CD4-positive, alpha-beta T cell treated with Interleukin-10 for 1 hour (primary cell): ENCODE results near the gene ERC1.
"Not testable (repeated sequence)": the region's sequence is repeated elsewhere in the genome, so short reads cannot be mapped to it uniquely, and the experiment has no call there.

Source experiments
- DNase-seq: peaks from one replicate; pipeline ENCODE4 v3.0.0-alpha.2; 2020

ERC1 gene

DNA sequence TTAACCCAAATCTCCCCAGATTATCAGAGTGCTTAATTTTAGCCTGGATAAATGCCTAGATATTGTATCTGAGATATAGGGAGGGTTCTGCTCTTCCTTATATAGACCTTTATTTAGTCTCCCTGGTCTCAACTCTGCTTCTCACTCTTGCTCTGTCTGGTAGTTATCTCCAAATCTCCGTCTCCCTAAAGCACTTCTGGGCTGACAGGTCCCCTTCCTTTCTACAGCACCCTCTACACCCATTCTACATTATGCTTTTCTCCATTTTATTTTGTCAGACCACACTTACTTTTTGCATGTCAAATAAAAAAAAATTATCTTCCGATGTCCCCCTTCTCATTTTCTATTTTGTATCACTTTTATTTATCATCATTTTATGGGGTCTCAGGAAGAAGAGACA is 2.0 kb upstream of the ERC1 start:
- no peak for DNase-seq

DNA sequence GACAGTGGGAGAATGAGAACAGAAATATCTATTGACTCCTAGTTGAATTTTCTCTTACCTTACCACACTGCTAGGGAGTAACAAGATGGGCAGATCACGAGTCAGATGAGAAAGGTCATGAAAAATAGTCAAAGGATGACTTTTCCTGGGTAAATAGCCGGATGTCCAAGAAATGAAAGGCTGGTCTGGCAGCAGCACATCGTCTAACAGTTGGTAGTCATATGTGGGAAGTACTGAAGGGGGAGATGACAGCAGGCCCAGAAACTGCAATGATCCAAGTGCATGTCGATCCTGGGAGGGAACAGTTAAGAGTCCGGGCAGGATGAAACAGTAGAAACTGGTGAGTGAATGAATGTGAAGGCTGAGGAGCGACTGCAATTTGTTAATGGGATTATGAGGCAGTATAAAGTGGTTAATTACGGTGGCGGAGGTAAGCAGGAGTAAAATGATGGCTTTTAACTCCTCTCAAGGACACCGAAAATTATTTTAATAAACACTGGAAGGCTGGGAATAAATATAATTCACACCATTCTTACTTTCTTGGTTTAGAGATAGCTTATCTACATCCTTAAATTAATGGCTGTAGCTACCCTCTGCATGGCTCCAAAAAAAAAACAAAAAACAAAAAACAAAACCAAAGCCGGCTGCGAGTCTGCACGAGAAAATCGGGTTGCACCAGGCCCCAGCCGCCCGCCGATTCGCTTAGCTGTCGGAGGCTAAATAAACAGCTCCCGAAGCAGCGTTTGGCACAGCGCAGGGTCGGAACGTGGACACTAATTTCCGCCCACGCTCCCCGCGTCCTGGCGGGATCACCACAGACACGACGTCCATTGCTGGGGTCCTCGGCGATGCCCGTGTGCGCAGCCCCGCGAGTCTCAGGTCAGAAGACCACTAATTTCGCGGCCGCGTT is 1.0 kb upstream of the ERC1 start:
- peak; percentile 50 for DNase-seq

DNA sequence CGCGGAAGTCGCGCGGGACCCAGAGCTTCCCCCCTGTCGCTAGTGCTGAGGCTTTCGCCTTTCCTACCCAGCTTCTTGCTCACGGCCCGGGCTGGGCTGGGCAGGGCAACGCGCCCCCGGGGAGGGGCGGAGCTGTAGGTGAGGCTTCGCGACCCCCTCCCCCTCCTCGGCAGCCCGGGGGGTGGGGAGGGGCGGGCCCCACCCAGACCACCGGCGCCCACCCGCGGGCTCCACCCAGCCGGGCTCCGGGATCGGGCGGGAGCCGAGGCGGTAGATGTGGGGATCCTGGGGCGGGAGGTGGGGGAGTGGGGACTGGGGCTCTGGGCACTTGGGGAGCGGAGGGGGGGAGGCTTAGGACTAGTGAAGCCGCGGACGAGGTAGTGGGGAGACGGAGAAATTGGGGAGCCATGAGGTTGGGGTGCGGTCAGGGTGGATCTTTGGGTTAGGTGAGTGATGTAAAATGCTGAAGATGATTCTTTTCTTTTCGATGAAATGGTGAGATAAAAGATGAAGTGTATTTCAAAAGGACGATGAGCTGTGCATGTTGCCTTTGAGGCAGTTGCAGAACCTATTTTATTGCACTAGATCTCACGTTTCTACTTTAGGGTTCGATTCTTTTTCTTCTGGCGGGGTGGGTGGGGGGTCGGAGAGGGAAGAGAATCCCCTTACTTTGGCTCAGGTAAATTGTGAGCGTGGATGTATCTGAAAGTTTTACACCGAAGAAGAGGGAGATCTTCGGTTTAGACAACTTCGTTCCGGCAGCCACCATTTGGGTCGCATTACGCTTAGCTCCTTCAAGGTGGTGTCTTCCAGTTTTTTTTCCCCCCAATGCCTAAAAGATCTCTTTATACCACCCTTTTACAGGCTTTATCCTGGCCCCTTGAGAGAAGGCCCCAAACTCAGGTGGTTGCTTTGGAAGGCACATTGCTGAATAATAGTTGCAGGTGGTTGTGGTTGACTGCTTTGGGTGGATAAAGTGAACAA is 619 bp downstream of the ERC1 start:
- peak; percentile 43 for DNase-seq

DNA sequence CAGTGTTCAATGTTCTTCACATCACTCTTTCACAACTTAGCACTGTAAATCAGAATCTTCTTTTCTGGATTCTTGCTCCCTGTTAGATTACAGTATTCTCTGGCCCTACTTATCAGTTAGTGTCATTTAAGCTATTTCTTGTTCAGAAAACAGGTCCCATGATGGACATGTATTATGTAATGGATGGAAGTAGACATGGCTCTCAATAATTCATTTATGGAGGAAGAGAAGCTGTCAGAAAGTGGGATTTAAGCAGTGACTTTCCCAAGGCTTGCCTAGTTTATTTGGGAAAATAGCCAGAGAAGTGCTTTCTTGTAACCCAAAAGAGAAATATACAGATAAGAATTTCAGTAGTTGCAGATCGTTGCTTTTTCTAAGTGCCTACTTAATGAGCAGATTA is 1.6 kb downstream of the ERC1 start:
- DNase-seq: no peak

DNA sequence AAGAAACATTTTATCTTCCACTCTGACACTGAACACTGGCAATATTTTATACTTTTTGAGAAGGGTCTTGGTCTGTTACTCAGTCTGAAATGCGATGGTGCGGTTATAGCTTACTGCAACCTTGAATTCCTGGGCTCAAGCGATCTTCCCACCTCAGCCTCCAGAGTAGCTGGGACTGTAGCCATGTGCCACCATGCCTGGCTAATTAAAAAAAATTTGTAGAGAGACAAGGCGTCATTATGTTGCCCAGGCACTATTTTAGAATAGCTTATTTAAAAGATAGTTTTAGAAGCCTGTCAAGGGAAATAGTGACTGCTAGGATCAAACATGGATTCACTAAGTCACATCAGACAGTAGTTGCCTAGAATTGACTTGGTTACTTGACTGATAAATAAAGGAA is 5.9 kb downstream of the ERC1 start:
- DNase-seq: no peak

DNA sequence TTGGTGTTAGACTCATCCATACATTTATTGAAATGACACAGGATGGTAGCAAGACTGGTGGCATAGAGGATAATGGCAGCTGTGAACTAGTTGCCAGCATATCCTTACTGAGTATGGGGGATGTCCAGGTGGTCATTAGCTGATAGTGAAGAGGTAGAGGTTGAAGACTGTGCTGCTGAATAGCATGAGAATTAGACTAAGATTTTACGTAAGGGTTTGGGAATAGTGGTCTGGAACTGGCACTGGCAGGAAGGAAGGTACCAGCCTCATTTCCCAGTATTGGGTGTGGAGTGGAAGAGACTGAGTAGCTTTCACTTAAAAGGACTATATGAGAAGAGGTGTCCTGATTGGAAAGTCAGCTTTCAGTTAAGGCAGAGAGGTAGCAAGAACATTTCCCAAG is 6.5 kb downstream of the ERC1 start:
- DNase-seq: no peak

DNA sequence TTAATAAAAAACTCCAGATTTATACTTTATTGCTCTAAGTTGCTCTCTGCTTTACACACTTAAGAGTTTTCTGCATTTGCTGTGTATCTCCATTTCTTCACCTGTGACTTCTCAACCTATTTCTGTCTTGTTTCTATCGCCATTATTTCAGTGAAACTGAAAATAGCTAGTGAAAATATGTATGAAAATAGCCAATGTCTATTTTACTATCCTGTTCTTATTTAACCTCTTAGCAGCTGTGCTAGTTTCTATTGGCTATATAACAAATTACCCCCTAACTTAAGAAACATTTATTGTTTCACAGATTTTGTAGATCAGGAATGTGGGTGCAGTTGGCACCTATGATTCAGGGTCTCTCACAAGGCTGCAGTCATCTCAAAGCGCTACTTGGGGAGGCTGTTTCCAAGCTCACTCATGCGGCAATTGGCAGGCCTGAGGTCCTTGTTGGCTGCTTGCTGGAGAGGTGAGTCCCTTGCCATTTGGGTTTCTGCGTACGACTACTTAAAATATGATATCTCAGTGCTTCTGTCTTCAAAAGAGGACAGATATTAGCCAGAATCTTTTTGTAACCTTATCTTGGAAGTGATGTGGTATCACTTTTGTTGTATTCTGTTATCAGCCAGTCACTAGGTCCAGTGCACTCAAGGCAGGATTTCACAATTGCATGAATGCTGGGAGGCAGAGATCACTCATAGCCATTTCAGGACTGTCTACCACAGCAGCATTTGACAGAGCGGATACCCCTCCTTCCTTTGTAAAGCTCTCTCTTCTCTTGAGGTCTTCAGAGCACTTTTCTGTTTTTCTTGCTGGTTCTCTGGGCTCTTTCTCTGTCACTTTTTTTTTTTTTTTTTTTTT is 7.2 kb downstream of the ERC1 start:
- no peak for DNase-seq

DNA sequence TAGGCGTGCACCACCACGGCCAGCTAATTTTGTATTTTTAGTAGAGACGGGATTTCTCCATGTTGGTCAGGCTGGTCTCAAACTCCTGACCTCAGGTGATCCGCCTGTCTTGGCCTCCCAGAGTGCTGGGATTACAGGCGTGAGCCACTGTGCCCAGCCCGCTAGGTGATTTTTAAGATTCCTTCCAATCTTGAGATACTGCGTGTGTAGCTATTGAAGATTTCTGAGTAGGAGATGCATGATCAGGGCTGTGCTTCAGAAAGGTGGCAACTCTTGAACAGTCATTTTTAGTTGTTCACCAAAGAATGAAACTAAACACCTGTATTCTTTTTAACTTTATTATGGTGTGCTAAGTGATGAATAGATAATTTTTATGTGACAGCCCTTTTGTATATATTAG is 8.7 kb downstream of the ERC1 start:
- DNase-seq: not testable (repeated sequence)

DNA sequence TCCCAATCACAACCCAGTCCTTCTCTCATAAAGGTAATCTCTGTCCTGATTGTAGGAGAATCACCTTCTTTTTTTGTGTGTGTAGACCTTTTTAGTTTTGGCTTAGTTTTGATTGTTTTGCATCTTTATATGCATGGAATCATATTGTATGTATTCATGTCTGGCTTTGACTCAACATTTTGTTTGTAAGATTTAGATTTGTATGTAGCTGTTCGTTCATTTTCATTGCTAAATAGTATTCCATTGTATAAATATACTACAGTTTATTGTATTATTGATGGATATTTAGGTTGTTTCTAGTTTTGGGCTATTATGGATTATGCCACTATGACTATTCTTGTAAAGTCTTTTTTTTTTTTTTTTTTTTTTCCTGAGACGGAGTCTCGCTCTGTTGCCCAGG is 10.5 kb downstream of the ERC1 start:
- no peak for DNase-seq

DNA sequence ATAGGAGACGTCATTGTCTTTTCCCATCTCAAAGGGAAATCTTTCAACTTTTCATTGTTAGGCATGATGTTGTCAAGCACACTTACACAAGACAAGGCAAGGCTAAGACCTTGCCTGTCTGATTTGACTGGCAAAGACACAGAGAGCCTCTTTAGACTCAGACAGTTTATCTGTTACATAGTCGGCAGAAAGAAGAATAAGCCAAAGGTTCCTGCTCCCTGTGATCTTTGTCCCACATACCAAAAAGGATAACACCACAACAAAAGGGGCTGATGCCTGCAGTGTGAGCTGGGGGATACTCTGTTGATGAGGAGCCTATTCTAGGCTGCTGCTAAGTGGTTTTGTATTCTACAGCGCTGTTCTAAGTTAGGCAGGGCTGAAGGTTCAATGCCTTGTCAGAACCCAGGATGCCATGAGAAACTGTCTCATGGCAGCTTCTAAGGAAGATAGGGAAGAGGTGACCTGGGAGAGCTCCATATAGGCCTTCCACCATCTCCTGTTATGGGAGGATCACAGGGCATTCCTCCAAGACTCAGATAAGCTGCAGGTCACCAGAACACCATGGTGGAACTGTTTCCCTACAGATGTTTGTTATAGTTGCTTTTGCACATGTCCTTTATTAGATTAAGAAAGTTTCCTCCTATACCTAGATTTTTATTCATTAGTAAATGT is 12.7 kb downstream of the ERC1 start:
- DNase-seq: no peak

DNA sequence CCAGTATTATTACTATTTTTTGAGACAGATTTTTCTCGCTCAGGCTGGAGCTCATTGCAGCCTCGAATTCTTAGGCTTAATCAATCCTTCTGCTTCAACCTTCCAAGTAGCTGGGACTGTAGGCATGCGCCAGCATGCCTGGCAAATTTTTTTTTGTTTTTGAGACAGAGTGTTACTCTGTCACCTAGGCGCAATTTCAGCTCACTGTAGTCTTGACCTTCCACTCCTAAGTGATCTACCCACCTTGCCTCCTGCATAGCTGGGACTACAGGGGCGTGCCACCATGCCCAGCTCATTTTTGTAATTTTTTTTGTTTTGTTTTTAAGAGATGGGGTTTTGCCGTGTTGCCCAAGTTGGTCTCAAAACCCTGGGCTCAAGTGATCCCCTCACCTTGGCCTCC is 15.2 kb downstream of the ERC1 start:
- DNase-seq: no peak

DNA sequence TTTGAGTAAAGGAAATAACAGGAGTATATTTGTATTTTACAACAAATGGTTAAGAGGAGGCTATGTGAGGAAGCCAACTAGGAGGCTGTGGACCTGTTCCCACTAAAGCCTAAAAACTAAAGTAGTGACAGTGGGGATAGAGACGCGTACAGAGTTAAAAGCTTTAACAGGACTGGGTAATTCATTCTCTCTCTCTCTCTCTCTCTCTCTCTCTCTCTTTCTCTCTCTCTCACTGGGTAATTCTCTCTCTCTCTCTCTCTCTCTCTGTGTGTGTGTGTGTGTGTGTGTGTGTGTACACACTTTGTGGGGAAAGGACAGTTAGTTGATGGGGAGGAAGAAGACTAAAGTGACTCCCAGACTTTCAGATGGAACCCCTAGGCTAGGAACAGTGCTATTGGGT is 16.3 kb downstream of the ERC1 start:
- DNase-seq: no peak

DNA sequence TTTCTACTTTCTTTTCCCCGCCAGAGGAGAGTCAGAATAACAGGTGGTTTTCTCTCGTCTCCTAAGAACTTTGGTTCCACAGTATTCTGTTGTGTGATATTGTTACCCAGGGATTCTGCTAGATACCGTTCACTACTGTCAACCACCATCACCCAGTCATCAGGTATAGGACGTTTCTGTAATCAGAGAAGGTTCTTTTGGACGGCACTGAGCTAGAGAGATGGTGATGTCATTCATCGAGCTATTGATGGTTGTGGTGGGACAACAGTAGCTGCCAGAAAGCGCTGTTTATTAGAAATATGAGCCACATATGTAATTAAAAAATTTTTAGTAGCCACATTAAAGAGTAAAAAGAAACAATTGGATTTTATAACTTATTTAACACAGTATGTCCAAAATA is 17.0 kb downstream of the ERC1 start:
- DNase-seq: no peak

DNA sequence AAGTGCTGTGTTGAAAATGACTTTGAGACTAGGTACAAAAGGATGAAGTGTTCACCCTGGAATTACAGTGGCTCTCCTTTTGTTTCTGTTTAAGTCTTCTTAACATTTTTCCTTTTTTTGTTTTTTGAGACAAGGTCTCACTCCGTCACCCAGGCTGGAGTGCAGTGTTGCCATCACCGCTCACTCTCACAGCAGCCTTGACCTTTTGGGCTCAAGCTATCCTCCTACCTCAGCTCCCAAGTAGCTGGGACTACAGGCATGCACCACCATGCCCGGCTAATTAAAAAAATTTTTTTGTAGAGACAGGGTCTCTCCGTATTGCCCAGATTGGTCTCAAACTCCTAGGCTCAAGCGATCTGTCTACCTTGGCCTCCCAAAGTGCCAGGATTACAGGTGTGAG is 20.1 kb downstream of the ERC1 start:
- no peak for DNase-seq

DNA sequence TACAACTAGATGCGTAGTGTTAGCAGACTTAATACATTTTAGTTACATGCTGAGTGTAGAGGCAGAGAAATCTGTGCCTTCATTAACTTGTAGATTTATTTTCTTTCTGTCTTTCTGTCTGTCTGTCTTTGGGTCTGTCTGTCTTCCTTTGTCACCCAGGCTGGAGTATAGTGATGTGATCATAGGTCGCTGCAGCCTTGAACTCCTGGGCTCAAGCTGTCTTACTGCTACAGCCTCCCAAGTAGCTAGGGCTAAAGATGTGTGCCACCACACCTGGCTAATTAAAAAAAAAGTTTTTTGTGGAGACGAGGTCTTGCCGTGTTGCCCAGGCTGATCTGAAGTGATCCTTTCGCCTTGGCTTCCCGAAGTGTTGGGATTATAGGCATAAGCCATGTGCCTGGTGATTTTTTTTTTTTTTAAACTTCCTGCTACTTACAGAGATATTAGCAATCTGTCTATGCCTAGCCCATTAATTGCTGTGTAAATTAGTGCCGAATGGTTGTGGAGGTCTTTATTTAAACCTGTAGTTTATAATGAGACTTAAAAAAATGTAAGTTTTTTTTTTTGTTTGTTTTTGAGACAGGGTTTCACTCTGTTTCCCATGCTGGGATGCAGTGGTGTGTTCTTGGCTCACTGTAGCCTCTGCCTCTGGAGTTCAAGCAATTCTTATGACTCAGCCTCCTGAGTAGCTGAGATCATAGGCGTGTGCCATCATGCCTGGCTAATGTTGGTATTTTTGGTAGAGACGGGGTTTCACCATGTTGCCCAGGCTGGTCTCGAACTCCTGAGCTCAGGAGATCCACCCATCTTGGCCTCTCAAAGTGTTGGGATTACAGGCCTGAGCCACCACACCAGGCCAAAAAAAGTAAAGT is 22.8 kb downstream of the ERC1 start:
- DNase-seq: no peak

DNA sequence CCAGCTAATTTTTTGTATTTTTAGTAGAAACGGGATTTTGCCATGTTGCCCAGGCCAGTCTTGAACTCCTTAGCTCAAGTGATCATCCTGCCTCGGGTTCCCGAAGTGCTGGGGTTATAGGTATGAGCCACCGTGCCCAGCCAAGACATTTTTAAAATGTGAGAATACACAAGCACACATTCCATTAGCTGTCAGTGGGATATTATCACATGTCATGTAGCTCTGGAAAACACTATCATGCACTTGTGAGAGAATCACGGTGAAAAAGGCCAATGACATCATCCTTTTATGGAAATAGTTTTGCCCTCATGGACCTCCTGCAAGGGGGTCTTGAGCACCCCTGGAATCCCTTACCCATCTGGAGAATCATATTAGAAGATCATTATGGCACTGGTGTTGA is 28.3 kb downstream of the ERC1 start:
- no peak for DNase-seq

DNA sequence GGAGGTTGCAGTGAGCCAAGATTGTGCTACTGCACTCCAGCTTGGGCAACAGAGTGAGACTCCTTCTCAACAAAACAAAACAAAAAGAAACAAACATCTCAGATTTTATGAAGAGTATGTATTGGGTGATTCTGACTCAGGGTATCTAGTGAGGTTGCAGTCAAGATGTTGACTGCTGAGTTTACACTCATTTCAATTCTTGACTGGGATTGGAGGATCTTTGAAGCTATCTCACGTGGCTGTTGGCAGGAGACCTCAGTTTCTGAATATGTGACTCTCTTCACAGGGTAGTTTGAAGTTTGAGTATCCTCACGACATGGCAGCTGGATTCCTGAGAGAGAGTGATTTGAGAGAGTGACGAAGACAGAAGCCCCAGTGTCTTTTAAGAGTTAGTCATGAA is 29.4 kb downstream of the ERC1 start:
- DNase-seq: no peak

DNA sequence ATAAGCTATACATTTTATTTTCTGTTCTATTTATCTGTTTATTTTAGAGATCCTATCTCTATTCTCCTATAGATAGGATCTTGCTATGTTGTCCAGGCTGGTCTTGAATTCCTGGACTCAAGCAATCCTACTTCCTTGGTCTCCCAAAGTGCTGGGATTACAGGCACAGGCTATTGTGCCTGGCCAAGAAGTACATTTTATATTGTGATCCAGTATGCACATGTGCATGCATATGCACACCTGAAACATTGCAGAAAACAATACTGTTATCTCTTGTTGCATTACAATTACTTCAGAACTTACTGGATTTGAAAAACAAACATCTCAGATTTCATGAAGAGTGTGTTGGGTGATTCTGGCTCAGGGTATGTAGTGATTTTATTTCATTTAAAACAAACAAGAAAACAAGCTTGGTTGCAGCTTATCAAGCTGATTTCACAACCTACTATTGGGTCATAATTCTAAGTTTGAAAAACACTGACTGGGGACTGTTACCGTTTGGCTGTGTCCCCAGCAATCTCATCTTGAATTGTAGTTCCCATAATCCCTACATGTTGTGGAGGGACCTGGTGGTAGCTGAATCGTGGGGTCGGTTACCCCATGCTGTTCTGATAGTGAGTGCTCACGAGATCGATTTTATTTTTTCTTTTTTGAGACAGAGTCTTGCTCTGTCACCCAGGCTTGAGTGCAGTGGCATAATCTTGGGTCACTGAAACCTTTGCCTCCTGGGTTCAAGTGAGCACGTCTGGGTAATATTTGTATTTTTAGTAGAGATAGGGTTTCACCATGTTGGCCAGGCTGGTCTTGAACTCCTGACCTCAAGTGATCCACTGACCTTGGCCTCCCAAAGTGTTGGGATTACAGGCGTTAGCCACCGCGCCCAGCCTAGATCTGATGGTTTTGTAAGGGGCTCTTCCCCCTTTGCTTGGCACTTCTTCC is 31.3 kb downstream of the ERC1 start:
- DNase-seq: no peak

DNA sequence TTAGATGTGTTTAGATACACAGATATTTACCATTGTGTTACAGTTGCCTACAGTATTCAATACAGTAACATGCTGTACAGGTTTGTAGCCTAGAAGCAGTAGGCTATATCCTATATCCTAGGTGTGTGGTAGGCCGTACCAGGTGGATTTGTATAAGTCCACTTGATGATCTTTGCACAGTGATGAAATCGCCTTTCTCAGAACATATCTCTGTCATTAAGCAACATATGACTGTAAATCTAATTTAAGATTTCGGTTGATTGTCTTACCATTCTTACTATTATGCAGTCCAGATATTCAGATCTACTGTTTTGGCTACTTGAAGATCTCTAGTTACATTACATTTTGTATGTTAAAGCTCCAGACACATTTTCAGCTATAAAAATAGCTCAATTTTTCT is 39.8 kb downstream of the ERC1 start:
- no peak for DNase-seq

DNA sequence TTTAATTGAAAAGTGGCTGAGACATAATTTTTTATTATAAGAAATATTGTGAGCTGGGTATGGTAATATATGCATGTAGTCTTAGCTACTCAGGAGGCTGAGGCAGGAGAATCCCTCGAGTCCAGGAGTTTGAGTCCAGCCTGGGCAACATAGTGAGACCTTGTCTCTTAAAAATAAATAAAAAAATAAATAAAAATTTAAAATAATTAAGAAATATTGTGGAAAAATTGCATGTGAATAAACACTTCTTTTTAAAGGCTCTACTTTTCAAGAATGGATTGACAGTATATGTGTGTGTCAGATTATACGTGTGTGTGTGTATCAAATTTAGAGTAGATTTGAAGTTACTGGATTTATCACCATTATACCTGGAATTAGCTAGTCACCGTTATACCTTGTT is 43.2 kb downstream of the ERC1 start:
- DNase-seq: no peak
